ENCODE results near the gene CELF2. TPM values are rescaled to one million over a fixed set of nuclear protein-coding genes. Genes with fewer than 3 reads are reported as not detected.
"Not testable (repeated sequence)": the region's sequence is repeated elsewhere in the genome, so short reads cannot be mapped to it uniquely, and the experiment has no call there.

CELF2 gene
- total RNA-seq, 2 donors from 2014 or later: 116 to 124 TPM

- no peak overlapping the region for H3K4me3 Mint-ChIP-seq
- no peak for ATAC-seq (replicated peaks in 1 of 2)
- peaks cover 39% of the 10 kb centered on the region for H3K4me1 Mint-ChIP-seq (ENCODE audit: low read depth)
- H3K9me3 Mint-ChIP-seq: peaks cover 6 to 7% of the 10 kb centered on the region in 2 donors
- no peaks in the 10 kb centered on the region for H3K27me3 Mint-ChIP-seq (ENCODE audit: low read depth)
- no peak for DNase-seq
- no peak overlapping the region for H3K27ac Mint-ChIP-seq
- H3K36me3 Mint-ChIP-seq (ENCODE audit: insufficient read depth in 2 of 2): peaks cover 5 to 12% of the 10 kb centered on the region in 2 donors
Measured at GRCh38 chr10:11119843-11120242, 102.2 kb downstream of the CELF2 start.

DNA sequence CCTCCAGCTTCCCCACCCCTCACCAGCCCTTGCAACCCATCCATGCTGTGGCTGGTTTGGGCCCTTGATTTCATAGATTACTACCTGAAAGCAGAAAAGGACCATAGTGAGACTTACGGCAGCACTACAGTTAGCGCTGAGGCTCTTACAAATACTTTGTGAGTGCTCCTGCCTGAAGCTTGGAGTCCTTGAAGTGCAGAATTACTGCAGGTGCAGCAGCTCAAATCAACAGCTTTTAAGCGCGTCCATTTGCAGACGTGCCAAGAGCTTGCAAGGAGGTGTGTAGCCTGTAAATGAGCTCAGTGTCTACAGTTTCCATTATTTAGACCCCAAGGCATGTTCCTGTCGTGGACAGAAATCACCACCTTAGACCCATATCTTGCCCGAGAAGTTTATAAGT is 103.0 kb downstream of the CELF2 start:
- DNase-seq: no peak
- H3K9me3 Mint-ChIP-seq: peaks cover 7 to 11% of the 10 kb centered on the region in 2 donors
- peak overlapping the region in 1 of 2 donors; percentile 2 for H3K4me3 Mint-ChIP-seq
- H3K4me1 Mint-ChIP-seq (ENCODE audit: low read depth): peaks cover 30% of the 10 kb centered on the region
- H3K36me3 Mint-ChIP-seq (ENCODE audit: insufficient read depth in 2 of 2): peaks cover 5 to 16% of the 10 kb centered on the region in 2 donors
- no peak overlapping the region for H3K27ac Mint-ChIP-seq
- H3K27me3 Mint-ChIP-seq (ENCODE audit: low read depth): no peaks in the 10 kb centered on the region
- ATAC-seq (replicated peaks in 1 of 2): no peak

DNA sequence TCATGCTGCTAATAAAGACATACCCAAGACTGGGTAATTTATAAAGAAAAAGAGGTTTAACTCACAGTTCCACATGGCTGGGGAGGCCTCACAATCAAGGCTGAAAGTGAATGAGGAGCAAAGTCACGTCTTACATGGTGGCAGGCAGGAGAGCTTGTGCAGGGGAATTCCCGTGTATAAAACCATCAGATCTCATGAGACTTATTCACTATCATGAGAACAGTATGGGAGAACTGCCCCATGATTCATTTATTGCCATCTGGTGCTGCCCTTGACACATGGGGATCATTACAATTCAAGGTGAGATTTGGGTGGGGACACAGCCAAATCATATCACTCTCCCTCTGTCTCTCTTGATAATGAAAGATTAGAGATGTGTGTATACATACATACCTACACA is 106.2 kb downstream of the CELF2 start:
- Mint-ChIP-seq H3K9me3 (peaks cover 17 to 21% of the 10 kb centered on the region in 2 donors), H3K36me3 (ENCODE audit: insufficient read depth in 2 of 2) (peaks cover 10 to 21% of the 10 kb centered on the region in 2 donors), H3K27ac (peak overlapping the region; percentile 84), H3K4me1 (ENCODE audit: low read depth) (peaks cover 30% of the 10 kb centered on the region)
- H3K27me3 Mint-ChIP-seq (ENCODE audit: low read depth); DNase-seq; H3K4me3 Mint-ChIP-seq: not testable (repeated sequence)
- ATAC-seq (replicated peaks in 1 of 2): peak; percentile 22 to 47

- no peak for ATAC-seq (replicated peaks in 1 of 2)
- Mint-ChIP-seq H3K4me3 (no peak overlapping the region), H3K27ac (no peak overlapping the region), H3K36me3 (ENCODE audit: insufficient read depth in 2 of 2) (peaks cover 11 to 21% of the 10 kb centered on the region in 2 donors), H3K27me3 (ENCODE audit: low read depth) (no peaks in the 10 kb centered on the region), H3K4me1 (ENCODE audit: low read depth) (peaks cover 30% of the 10 kb centered on the region), H3K9me3 (peaks cover 17 to 21% of the 10 kb centered on the region in 2 donors)
- no peak for DNase-seq
Measured at GRCh38 chr10:11125004-11125403, 107.3 kb downstream of the CELF2 start.

DNA sequence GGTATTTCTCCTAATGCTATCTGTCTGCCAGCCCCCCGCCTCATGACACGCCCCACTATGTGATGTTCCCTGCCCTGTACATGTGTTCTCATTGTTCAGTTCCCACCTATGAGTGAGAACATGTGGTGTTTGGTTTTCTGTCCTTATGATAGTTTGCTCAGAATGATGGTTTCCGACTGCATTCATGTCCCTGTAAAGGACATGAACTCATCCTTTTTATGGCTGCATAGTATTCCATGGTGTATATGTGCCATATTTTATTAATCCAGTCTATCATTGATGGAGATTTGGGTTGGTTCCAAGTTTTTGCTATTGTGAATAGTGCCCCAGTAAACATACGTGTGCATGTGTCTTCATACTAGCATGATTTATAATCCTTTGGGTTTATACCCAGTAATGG is 109.3 kb downstream of the CELF2 start:
- H3K9me3 Mint-ChIP-seq: peaks cover 17 to 21% of the 10 kb centered on the region in 2 donors
- not testable (repeated sequence) for DNase-seq; H3K27ac Mint-ChIP-seq; ATAC-seq (replicated peaks in 1 of 2); H3K4me3 Mint-ChIP-seq; H3K27me3 Mint-ChIP-seq (ENCODE audit: low read depth)
- peaks cover 14% of the 10 kb centered on the region for H3K4me1 Mint-ChIP-seq (ENCODE audit: low read depth)
- H3K36me3 Mint-ChIP-seq (ENCODE audit: insufficient read depth in 2 of 2): peaks cover 11 to 21% of the 10 kb centered on the region in 2 donors

DNA sequence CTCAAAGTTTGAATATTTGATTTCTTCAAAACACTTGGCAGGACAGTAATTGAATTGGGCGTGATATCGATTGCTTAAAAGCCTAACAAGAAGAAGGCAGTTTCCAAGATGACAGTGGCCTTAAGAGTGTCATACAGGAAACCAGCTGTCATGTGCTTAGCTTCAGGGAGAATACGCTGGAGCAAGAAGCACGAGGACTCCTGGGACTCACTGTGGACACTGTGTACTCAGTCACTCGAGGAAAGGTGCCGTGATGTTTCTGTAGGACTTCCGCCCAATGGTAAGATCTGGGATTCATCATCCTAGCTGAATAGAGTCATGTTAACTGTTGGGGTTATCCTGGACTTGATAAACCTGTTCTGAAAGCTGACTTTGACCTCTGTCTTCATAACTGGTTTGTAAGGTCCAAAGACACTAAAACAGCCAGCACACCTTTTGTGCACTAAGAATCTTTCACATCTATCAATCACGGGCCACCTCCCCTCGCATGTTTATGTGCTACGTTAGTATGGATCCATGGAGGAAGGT is 113.5 kb downstream of the CELF2 start:
- H3K9me3 Mint-ChIP-seq: peaks cover 6 to 13% of the 10 kb centered on the region in 2 donors
- no peak for DNase-seq
- H3K27ac Mint-ChIP-seq: no peak overlapping the region
- no peak for ATAC-seq (replicated peaks in 1 of 2)
- H3K4me1 Mint-ChIP-seq (ENCODE audit: low read depth): no peaks in the 10 kb centered on the region
- no peaks in the 10 kb centered on the region for H3K27me3 Mint-ChIP-seq (ENCODE audit: low read depth)
- H3K36me3 Mint-ChIP-seq (ENCODE audit: insufficient read depth in 2 of 2): peaks cover 5 to 7% of the 10 kb centered on the region in 2 donors
- H3K4me3 Mint-ChIP-seq: no peak overlapping the region

DNA sequence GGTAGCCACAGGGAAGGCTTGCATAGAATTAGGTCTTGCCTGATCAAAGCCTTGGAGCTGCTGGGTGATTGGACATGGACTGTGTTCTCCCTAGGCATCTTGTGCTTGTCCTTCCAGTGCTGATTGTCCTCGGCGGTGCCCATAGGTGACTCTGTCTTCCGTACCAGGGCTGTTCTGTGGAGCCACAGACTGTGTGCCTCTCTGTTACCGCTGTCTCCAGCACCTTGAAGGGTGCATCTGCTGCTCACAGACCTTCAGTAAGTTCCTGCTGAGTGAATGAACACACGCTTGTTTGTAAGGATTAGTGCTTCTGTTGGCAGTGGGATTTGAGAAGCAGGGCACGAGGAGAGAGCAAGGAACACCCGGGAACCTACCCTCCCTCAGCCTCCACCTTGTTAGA is 116.7 kb downstream of the CELF2 start:
- Mint-ChIP-seq H3K4me1 (ENCODE audit: low read depth) (peaks cover 5% of the 10 kb centered on the region), H3K9me3 (no peaks in the 10 kb centered on the region), H3K4me3 (no peak overlapping the region), H3K36me3 (ENCODE audit: insufficient read depth in 2 of 2) (no peaks in the 10 kb centered on the region), H3K27ac (no peak overlapping the region), H3K27me3 (ENCODE audit: low read depth) (no peaks in the 10 kb centered on the region)
- ATAC-seq (replicated peaks in 1 of 2): no peak
- no peak for DNase-seq

- Mint-ChIP-seq H3K27me3 (ENCODE audit: low read depth) (no peaks in the 10 kb centered on the region), H3K4me1 (ENCODE audit: low read depth) (peaks cover 11% of the 10 kb centered on the region), H3K9me3 (no peaks in the 10 kb centered on the region), H3K4me3 (no peak overlapping the region), H3K27ac (no peak overlapping the region), H3K36me3 (ENCODE audit: insufficient read depth in 2 of 2) (no peaks in the 10 kb centered on the region)
- ATAC-seq (replicated peaks in 1 of 2) (no peak), DNase-seq (no peak)
Measured at GRCh38 chr10:11135709-11136108, 118.0 kb downstream of the CELF2 start.

GRCh38 chr10:11138314-11139033 is 120.8 kb downstream of the CELF2 start:
- no peak overlapping the region for H3K4me3 Mint-ChIP-seq
- no peak for ATAC-seq (replicated peaks in 1 of 2)
- H3K9me3 Mint-ChIP-seq: no peaks in the 10 kb centered on the region
- no peak for DNase-seq
- no peak overlapping the region for H3K27ac Mint-ChIP-seq
- peaks cover 0 to 1% of the 10 kb centered on the region in 2 donors for H3K36me3 Mint-ChIP-seq (ENCODE audit: insufficient read depth in 2 of 2)
- H3K4me1 Mint-ChIP-seq (ENCODE audit: low read depth): peaks cover 36% of the 10 kb centered on the region
- no peaks in the 10 kb centered on the region for H3K27me3 Mint-ChIP-seq (ENCODE audit: low read depth)

- ATAC-seq (replicated peaks in 1 of 2): peak; percentile 45 to 58
- DNase-seq: no peak
- Mint-ChIP-seq H3K36me3 (ENCODE audit: insufficient read depth in 2 of 2) (peaks cover 0 to 1% of the 10 kb centered on the region in 2 donors), H3K27me3 (ENCODE audit: low read depth) (no peaks in the 10 kb centered on the region), H3K4me3 (peak overlapping the region; percentile 58 to 69), H3K9me3 (no peaks in the 10 kb centered on the region), H3K4me1 (ENCODE audit: low read depth) (peaks cover 61% of the 10 kb centered on the region), H3K27ac (peak overlapping the region; percentile 80)
Measured at GRCh38 chr10:11140963-11141362, 123.3 kb downstream of the CELF2 start.

DNA sequence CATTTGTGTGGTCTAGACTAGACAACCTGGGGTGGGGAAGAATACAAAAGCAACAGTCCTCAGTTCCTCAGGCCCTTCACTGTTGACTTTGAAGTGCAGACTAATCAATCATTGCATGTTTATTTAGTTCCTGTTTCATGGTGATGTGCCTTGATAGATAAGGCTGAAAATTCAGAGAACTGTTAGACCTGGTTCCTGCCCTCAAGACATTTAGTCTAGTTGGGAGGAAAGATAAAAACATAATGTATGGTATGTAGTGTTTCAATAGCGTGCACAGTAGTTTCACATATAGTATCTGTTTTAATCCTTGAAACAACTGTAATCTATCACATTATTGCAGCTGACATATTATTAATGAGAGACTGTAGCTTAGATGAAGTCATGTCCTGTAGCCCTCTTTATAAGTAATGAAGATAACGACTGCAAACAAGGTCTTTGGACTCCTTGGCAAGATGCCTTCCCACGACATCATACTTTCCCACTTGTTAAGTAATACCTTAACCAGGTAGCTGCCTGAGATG is 124.0 kb downstream of the CELF2 start:
- ATAC-seq (replicated peaks in 1 of 2) (no peak), DNase-seq (no peak)
- Mint-ChIP-seq H3K36me3 (ENCODE audit: insufficient read depth in 2 of 2) (peaks cover 0 to 1% of the 10 kb centered on the region in 2 donors), H3K9me3 (no peaks in the 10 kb centered on the region), H3K27ac (peak overlapping the region; percentile 80), H3K27me3 (ENCODE audit: low read depth) (no peaks in the 10 kb centered on the region), H3K4me3 (peak overlapping the region; percentile 58 to 69), H3K4me1 (ENCODE audit: low read depth) (peaks cover 68% of the 10 kb centered on the region)

GRCh38 chr10:11142777-11143176 is 125.1 kb downstream of the CELF2 start:
- peak overlapping the region; percentile 78 for H3K27ac Mint-ChIP-seq
- H3K9me3 Mint-ChIP-seq: no peaks in the 10 kb centered on the region
- H3K36me3 Mint-ChIP-seq (ENCODE audit: insufficient read depth in 2 of 2): peaks cover 0 to 1% of the 10 kb centered on the region in 2 donors
- H3K4me1 Mint-ChIP-seq (ENCODE audit: low read depth): peaks cover 79% of the 10 kb centered on the region
- no peaks in the 10 kb centered on the region for H3K27me3 Mint-ChIP-seq (ENCODE audit: low read depth)
- H3K4me3 Mint-ChIP-seq: peak overlapping the region in 1 of 2 donors; percentile 10
- no peak for DNase-seq
- ATAC-seq (replicated peaks in 1 of 2): no peak

DNA sequence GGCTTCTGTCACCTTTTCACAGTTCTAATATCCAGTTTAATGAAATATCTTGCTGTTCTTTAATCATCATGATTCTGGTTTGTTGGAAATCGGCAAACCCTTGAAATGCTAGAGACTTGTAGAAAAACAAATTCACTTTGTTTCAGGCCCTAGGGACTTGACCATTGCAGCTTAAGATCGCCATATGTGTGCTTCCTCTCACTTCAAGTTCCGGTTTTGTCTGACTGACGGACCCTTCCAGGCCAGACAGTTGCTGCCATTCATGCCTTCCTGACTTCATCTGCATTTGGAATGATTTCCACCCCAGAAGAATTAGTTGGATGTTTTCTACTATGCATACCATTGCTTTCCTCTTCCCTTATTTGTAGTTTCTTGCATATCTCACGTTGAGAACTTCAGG is 125.6 kb downstream of the CELF2 start:
- peak overlapping the region; percentile 78 for H3K27ac Mint-ChIP-seq
- ATAC-seq (replicated peaks in 1 of 2) (no peak), DNase-seq (no peak)
- H3K9me3 Mint-ChIP-seq: no peaks in the 10 kb centered on the region
- H3K4me3 Mint-ChIP-seq: peak overlapping the region in 1 of 2 donors; percentile 10
- H3K36me3 Mint-ChIP-seq (ENCODE audit: insufficient read depth in 2 of 2): peaks cover 0 to 1% of the 10 kb centered on the region in 2 donors
- H3K27me3 Mint-ChIP-seq (ENCODE audit: low read depth): no peaks in the 10 kb centered on the region
- peaks cover 84% of the 10 kb centered on the region for H3K4me1 Mint-ChIP-seq (ENCODE audit: low read depth)
